ENCODE results near the gene LRRC18.

Gene LRRC18

GRCh38 chr10:48882881-48883280 lies 56.8 kb downstream of the LRRC18 start:
- FAIRE-seq (no peak), DNase-seq (ENCODE audit: low spot score) (no peak)

GRCh38 chr10:48881937-48882336 lies 57.7 kb downstream of the LRRC18 start:
- DNase-seq (ENCODE audit: low spot score) (no peak), FAIRE-seq (no peak)

- DNase-seq (ENCODE audit: low spot score) (no peak), FAIRE-seq (no peak)
These were observed 59.5 kb downstream of the LRRC18 start for GRCh38 chr10:48880016-48880705.

GRCh38 chr10:48879451-48879850 lies 60.2 kb downstream of the LRRC18 start:
- FAIRE-seq: no peak
- no peak for DNase-seq (ENCODE audit: low spot score)

GRCh38 chr10:48878091-48878490 lies 61.5 kb downstream of the LRRC18 start:
- FAIRE-seq: no peak
- DNase-seq (ENCODE audit: low spot score): no peak

- FAIRE-seq: no peak
- DNase-seq (ENCODE audit: low spot score): no peak
These were observed 67.4 kb downstream of the LRRC18 start for GRCh38 chr10:48872234-48872633.

All from urothelium cell line (cell line).